ENCODE results near the gene CALHM3.
A peak's percentile ranks its signal among the peaks of the same experiment; 100 is the strongest.

Gene CALHM3

GRCh38 chr10:103445366-103445765 lies 33.7 kb downstream of the CALHM3 start:
- no peak overlapping the region for H3K4me3 ChIP-seq (ENCODE audit: low read depth, low read length)
- DNase-seq (ENCODE audit: low read depth, low spot score) = no peak
- in situ Hi-C loops (cut with HindIII; ENCODE audit: low sequenced_read_pairs) = no loop called here
- TF ChIP-seq, protein P1, sequence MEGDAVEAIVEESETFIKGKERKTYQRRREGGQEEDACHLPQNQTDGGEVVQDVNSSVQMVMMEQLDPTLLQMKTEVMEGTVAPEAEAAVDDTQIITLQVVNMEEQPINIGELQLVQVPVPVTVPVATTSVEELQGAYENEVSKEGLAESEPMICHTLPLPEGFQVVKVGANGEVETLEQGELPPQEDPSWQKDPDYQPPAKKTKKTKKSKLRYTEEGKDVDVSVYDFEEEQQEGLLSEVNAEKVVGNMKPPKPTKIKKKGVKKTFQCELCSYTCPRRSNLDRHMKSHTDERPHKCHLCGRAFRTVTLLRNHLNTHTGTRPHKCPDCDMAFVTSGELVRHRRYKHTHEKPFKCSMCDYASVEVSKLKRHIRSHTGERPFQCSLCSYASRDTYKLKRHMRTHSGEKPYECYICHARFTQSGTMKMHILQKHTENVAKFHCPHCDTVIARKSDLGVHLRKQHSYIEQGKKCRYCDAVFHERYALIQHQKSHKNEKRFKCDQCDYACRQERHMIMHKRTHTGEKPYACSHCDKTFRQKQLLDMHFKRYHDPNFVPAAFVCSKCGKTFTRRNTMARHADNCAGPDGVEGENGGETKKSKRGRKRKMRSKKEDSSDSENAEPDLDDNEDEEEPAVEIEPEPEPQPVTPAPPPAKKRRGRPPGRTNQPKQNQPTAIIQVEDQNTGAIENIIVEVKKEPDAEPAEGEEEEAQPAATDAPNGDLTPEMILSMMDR (IDR thresholded peaks at IDR 0.05; ENCODE audit: low read depth, low read length) = no peak

DNA sequence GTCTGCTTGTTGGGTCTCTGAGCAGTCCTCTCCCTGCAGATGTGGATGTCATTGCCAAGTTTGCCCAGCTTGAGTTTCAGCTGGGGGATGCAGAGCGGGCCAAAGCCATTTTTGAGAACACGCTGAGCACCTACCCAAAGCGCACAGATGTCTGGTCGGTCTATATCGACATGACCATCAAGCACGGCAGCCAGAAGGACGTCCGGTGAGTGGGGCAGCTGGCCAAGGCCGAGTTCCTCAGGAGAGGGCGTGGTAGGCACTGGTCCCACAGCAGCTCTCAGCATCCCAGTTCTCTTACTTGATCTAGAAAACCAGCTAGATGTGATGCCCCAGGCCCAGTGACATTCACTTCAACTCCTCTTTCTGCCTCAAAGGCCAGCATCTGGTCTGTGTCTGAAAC lies 34.6 kb downstream of the CALHM3 start:
- no peak for DNase-seq (ENCODE audit: low read depth, low spot score)
- TF ChIP-seq, protein P1 (IDR thresholded peaks at IDR 0.05; ENCODE audit: low read depth, low read length) = no peak
- in situ Hi-C loops (cut with HindIII; ENCODE audit: low sequenced_read_pairs) = no loop called here
- no peak overlapping the region for H3K4me3 ChIP-seq (ENCODE audit: low read depth, low read length)

- TF ChIP-seq, protein P1 (IDR thresholded peaks at IDR 0.05; ENCODE audit: low read depth, low read length) = no peak
- no peak overlapping the region for H3K4me3 ChIP-seq (ENCODE audit: low read depth, low read length)
- in situ Hi-C loops (cut with HindIII; ENCODE audit: low sequenced_read_pairs) = no loop called here
- DNase-seq (ENCODE audit: low read depth, low spot score) = no peak
Measured at GRCh38 chr10:103443475-103444185, 35.4 kb downstream of the CALHM3 start.

DNA sequence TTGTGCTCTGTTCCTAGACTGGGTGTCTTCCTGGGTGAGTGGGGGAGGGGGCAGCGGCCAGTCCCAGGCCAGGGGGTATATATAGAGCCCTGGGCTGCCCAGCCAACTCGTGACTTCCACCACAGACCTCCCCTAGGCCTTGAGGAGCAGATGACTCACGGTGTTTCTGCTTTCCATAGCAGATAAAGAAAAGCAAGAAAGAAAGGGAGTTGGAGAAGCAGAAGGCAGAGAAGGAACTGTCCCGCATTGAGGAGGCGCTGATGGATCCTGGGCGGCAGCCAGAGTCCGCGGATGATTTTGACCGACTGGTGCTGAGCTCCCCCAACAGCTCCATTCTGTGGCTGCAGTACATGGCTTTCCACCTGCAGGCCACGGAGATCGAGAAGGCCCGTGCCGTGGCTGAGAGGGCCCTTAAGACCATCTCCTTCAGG lies 37.0 kb downstream of the CALHM3 start:
- in situ Hi-C loops (cut with HindIII; ENCODE audit: low sequenced_read_pairs) = no loop called here
- peak; percentile 35 for DNase-seq (ENCODE audit: low read depth, low spot score)
- H3K4me3 ChIP-seq (ENCODE audit: low read depth, low read length) = no peak overlapping the region
- TF ChIP-seq, protein P1 (IDR thresholded peaks at IDR 0.05; ENCODE audit: low read depth, low read length) = no peak

GRCh38 chr10:103441611-103442010 lies 37.4 kb downstream of the CALHM3 start:
- no peak for DNase-seq (ENCODE audit: low read depth, low spot score)
- TF ChIP-seq, protein P1 (IDR thresholded peaks at IDR 0.05; ENCODE audit: low read depth, low read length) = no peak
- in situ Hi-C loops (cut with HindIII; ENCODE audit: low sequenced_read_pairs) = no loop called here
- no peak overlapping the region for H3K4me3 ChIP-seq (ENCODE audit: low read depth, low read length)

DNA sequence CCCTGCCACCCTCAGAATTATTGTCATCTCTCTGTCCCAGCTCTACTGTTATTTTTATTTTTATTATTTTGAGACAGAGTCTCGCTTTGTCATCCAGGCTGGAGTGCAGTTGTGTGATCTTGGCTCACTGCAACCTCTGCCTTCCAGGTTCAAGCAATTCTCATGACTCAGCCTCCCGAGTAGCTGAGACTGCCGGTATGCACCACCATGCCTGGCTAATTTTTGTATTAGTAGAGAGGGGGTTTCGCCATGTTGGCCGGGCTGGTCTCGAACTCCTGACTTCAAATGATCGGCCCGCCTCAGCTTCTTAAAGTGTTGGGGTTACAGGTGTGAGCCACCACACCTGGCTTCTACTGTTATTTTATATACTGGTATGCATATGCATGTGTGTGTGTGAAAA lies 37.8 kb downstream of the CALHM3 start:
- in situ Hi-C loops (cut with HindIII; ENCODE audit: low sequenced_read_pairs) = no loop called here
- no peak for DNase-seq (ENCODE audit: low read depth, low spot score)
- H3K4me3 ChIP-seq (ENCODE audit: low read depth, low read length) = no peak overlapping the region
- TF ChIP-seq, protein P1 (IDR thresholded peaks at IDR 0.05; ENCODE audit: low read depth, low read length) = no peak
